HG03378 (cell line): ENCODE data around the gene B3GALT6.

Experiments used
- ATAC-seq: cut with Tn5 transposase; IDR thresholded peaks from one replicate; pipeline ENCODE4 v1.9.1; 2021; ENCODE audit warnings: mild to moderate bottlenecking, moderate library complexity; ENCODE audit not compliant: unreplicated experiment

B3GALT6 gene

GRCh38 chr1:1215881-1216605 lies 16.0 kb upstream of the B3GALT6 start:
- no peak for ATAC-seq

GRCh38 chr1:1216770-1217620 lies 15.0 kb upstream of the B3GALT6 start:
- no peak for ATAC-seq

GRCh38 chr1:1217621-1218523 lies 14.2 kb upstream of the B3GALT6 start:
- ATAC-seq: no peak

- ATAC-seq: no peak
These were observed 13.4 kb upstream of the B3GALT6 start for GRCh38 chr1:1218524-1219200.

- ATAC-seq: no peak
These were observed 12.7 kb upstream of the B3GALT6 start for GRCh38 chr1:1219341-1219740.

- ATAC-seq: no peak
These were observed 11.8 kb upstream of the B3GALT6 start for GRCh38 chr1:1220197-1220596.

- ATAC-seq: no peak
These were observed 10.0 kb upstream of the B3GALT6 start for GRCh38 chr1:1221887-1222574.

GRCh38 chr1:1222575-1223225 lies 9.3 kb upstream of the B3GALT6 start:
- no peak for ATAC-seq

GRCh38 chr1:1223321-1223720 lies 8.7 kb upstream of the B3GALT6 start:
- ATAC-seq: no peak

GRCh38 chr1:1223891-1224290 lies 8.1 kb upstream of the B3GALT6 start:
- no peak for ATAC-seq

GRCh38 chr1:1225238-1225845 lies 6.7 kb upstream of the B3GALT6 start:
- ATAC-seq: no peak

GRCh38 chr1:1225913-1226312 lies 6.1 kb upstream of the B3GALT6 start:
- ATAC-seq: no peak

GRCh38 chr1:1226566-1227362 lies 5.3 kb upstream of the B3GALT6 start:
- ATAC-seq: no peak

GRCh38 chr1:1227386-1227785 lies 4.7 kb upstream of the B3GALT6 start:
- ATAC-seq: no peak

GRCh38 chr1:1228187-1228586 lies 3.9 kb upstream of the B3GALT6 start:
- ATAC-seq: no peak

- no peak for ATAC-seq
These were observed 3.3 kb upstream of the B3GALT6 start for GRCh38 chr1:1228596-1229321.

- ATAC-seq: no peak
These were observed 2.3 kb upstream of the B3GALT6 start for GRCh38 chr1:1229770-1230169.
